Measurements from ENCODE around the gene MTSS2. TPM values are rescaled to one million over a fixed set of nuclear protein-coding genes. Genes with fewer than 3 reads are reported as not detected.

The MTSS2 gene
- 2.9 and 5.5 TPM in 2 replicates for total RNA-seq

GRCh38 chr16:70685938-70686375 is at the start of gene MTSS2:
Gene MTSS2 (minus strand): TSS chr16:70686053. CDS start chr16:70685791, 262 bp downstream.

DNA sequence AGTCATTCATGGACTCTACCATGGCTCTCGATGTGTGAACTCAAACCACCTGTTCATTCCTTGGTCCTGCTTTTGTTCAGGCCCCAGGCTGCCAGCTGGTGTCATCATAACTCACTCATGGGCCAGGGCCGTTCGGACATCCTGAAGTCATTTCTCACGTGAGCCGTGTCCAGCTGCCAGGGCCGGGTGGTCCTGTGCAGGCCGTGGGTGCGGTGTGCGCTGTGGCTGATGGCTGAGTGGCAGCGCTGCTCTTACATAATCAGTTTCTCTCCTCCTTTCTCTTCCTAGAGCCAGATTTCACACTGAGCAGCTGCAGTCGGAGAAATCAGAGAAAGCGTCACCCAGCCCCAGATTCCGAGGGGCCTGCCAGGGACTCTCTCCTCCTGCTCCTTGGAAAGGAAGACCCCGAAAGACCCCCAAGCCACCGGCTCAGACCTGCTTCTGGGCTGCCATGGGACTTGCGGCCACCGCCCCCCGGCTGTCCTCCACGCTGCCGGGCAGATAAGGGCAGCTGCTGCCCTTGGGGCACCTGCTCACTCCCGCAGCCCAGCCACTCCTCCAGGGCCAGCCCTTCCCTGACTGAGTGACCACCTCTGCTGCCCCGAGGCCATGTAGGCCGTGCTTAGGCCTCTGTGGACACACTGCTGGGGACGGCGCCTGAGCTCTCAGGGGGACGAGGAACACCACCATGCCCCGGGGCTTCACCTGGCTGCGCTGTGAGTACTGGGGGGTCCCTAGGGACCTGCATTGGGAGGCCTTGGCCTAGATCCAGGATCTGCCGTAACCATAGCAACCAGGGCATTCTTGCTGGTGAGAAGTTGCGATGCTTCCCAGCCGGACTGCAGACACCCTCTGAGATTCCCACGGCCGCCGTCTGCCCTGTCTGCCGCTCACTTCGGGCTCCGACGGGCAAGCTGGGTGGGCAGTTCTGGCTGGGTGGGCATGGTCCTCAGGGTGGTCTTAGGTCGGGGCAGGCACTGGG is 39.3 kb downstream of the MTSS2 start, which contains the start of gene IL34:
IL34 (plus strand) TSS at position 300 of the 982 bp plus-strand sequence; CDS start at position 689, 389 bp downstream.

Other genes with a start within 250 kb of the MTSS2 start
- gene ST3GAL2, start 247.0 kb downstream of the MTSS2 start, total RNA-seq, result 27.9 and 31.3 TPM in 2 replicates
- 7.1 and 14.3 TPM in 2 replicates for gene FCSK, start 231.5 kb downstream of the MTSS2 start, total RNA-seq
- gene COG4, start 162.5 kb downstream of the MTSS2 start, total RNA-seq, result 71.8 and 159 TPM in 2 replicates
- 77.7 and 89.3 TPM in 2 replicates for gene SF3B3, start 162.2 kb downstream of the MTSS2 start, total RNA-seq
- 0.32 and 1.4 TPM in 2 replicates for gene IL34, start 39.5 kb downstream of the MTSS2 start, total RNA-seq
- gene VAC14, start 115.1 kb upstream of the MTSS2 start, total RNA-seq, result 14.9 and 20.7 TPM in 2 replicates